NCI-H2081 treated with DMSO at 0.1 percent for 48 hours (cell line): ENCODE data around the gene RHOF.
"Not testable (repeated sequence)": the region's sequence is repeated elsewhere in the genome, so short reads cannot be mapped to it uniquely, and the experiment has no call there.

Experiments used
- DNase-seq: peaks from one replicate; lab custom pipeline; 2025; lab: John Stamatoyannopoulos, UW

Gene RHOF

GRCh38 chr12:121791671-121792551 is 1.6 kb downstream of the RHOF start:
- DNase-seq, result no peak

DNA sequence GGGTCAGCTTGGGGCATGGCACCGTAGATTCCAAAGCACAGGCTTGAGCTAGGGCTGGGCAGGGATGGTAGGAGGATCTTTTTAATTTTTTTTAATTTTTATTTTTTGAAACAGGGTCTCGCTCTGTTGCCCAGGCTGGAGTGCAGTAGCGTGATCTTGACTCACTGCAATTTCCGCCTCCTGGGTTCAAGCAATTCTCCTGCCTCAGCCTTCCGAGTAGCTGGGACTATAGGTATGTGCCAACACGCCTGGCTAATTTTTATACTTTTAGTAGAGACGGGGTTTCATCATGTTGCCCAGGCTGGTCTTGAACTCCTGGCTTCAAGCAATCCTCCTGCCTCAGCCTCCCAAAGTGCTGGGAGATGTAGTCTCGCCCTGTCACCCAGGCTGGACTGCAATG is 2.7 kb downstream of the RHOF start:
- DNase-seq, result not testable (repeated sequence)

GRCh38 chr12:121789800-121790728 is 3.4 kb downstream of the RHOF start:
- no peak for DNase-seq

DNA sequence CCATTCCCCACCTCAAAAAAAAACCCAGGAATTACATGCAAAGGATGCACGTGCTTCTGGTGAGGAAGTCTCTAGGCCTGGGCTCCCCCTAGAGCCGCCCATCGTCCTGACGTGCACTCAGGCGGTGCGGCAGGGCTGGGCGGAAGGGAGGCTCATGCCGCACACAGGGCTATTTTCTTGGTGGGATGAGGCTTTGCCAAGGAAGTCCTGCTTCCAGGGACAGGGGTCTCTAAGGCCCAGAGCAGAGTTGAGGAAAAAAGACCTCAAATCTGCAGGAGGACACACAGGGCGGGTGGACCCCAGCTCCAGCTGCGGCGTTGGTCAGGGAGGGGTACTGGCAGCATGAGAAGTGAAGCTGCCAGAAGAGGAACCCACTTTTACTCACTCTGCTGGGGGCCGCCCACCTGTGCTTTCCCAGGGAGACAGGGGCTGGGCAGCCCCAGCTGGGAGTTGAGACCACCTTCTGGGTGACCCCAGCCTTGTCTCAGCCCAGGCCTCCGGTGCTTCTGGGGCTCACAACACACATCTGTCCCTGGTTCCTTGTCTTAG is 4.2 kb downstream of the RHOF start:
- no peak for DNase-seq

GRCh38 chr12:121788176-121788818 is 5.2 kb downstream of the RHOF start:
- DNase-seq, result no peak

- no peak for DNase-seq
These were observed 6.1 kb downstream of the RHOF start for GRCh38 chr12:121787063-121788025.

GRCh38 chr12:121786440-121786825 is 7.1 kb downstream of the RHOF start:
- DNase-seq, result no peak

GRCh38 chr12:121784460-121784859 is 9.0 kb downstream of the RHOF start:
- no peak for DNase-seq

DNA sequence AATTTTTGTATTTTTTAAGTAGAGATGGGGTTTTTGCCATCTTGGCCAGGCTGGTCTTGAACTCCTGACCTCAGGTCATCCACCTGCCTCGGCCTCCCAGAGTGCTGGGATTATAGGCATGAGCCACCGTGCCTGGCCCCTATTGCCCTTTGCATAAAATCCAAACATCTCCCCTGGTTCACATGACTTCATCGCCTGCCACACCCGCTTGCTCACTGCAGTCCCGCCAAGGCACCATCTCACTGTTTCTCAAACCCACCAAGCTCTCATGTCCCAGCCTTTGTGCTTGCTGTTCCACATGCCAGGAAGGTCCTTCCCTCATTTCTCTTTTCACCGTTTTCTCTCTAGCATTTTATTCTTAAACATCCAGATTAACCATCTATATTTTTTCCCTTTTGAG is 9.7 kb downstream of the RHOF start:
- DNase-seq, result no peak

DNA sequence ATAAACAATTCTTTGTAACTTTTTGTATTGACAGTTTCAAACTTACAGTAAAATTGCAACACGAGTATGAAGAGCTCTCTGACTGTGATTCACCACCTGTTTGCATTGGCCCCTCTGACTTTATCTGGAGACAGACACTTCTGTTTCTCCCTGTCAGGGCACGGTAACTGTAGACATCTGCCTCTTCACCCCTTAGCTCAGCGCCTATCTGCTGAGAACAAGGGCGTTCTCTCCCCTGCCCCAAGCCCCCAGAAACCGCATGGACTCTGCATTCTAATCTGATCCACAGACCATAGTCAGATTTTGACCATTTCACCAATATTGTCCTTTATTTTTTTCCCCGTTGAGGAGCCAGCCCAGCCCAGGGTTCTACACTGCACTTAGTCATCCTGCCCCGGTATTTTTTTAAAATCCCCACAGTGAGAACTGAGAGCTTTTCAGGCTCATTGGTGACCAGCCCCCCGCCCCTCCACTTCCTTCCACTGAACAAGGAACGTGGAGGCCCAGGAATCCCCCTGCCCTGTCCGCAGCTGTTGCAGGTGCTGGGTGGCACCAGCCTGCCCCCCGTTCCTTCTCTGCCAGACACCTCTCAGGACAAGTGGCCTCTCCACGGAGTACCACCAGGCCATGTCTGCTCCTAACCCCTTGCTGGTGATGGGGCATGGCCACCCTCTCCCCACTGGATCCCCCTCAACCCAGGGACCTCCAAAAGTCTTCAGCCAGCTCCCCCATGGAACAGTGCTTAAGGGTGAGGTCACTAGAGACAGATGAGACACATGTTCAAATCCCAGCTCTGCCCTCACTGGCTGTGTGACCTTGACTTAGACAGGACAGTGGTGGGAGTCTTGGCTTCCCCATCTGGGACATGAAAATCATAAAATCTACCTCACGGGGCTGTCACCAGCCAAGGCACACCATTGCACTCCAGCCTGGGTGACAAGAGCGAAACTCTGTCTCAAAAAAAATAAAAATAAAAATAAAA is 11.2 kb downstream of the RHOF start:
- no peak for DNase-seq

DNA sequence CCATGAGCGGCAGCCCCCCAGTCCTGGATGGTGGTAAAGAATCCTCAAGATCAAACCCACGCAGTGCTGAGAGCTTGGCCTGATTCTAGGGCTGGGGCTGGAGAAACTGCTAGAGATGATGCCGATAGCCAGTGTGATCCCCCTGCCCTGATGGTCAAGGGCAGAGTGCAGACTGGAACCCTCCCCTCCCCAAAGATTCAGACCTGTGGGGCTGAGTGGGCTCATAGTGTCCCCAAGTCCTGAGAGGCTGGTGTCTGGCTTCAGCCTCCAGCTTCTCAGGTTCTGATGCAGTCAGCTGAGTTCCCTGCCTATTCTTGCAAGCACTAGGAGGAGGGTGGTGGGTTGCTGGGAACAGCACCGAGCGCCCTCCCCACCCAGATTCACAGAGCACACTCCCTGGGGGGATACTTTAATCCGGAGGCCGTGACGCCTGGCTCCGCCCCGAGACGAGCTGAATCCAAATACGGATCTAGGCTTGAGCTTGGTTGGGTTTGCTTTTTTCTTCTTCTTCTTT is 11.9 kb downstream of the RHOF start:
- DNase-seq, result no peak

GRCh38 chr12:121780429-121780828 is 13.1 kb downstream of the RHOF start:
- DNase-seq, result no peak

GRCh38 chr12:121779422-121779895 is 14.0 kb downstream of the RHOF start:
- no peak for DNase-seq

DNA sequence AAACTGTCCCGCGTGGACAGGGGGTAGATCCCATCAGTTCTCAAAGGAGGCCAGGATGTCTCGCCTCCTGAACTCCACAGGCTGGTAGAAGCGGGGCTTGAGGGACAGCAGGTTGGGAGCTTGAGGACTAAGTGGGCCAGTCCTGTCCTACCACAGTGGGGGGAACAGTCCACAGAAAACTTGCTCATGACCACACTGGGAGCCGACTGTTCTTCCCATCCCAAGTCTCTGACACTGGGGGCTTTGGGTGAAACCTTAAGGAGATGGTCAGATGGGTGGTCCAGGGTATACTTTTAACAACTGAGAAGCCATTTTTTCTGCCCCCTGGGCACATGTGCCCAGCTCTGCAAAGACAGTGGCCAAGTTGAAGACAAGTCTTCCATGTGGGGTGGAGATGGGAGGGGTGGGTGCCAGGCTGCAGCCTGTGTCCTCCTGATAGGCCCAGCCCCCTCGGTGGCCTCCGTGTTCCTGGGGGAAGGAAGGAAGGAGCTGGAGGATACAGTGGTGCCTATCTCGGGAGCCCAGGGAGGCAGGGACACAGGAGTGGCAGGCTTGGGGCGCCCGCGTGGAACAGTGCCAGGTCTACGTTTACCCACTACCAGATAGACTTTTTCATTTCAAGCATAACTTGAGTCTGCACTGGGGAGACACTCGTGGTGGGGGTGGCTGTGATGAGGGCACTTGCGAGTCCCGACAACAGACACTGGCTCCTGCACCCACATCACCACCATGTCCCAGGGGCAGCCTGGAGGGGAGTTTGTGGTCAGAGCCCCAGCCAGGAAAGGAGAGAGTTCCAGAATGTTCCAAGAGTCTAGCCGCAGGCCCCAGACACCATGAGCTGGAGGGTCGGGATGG is 14.7 kb downstream of the RHOF start:
- DNase-seq, result no peak

DNA sequence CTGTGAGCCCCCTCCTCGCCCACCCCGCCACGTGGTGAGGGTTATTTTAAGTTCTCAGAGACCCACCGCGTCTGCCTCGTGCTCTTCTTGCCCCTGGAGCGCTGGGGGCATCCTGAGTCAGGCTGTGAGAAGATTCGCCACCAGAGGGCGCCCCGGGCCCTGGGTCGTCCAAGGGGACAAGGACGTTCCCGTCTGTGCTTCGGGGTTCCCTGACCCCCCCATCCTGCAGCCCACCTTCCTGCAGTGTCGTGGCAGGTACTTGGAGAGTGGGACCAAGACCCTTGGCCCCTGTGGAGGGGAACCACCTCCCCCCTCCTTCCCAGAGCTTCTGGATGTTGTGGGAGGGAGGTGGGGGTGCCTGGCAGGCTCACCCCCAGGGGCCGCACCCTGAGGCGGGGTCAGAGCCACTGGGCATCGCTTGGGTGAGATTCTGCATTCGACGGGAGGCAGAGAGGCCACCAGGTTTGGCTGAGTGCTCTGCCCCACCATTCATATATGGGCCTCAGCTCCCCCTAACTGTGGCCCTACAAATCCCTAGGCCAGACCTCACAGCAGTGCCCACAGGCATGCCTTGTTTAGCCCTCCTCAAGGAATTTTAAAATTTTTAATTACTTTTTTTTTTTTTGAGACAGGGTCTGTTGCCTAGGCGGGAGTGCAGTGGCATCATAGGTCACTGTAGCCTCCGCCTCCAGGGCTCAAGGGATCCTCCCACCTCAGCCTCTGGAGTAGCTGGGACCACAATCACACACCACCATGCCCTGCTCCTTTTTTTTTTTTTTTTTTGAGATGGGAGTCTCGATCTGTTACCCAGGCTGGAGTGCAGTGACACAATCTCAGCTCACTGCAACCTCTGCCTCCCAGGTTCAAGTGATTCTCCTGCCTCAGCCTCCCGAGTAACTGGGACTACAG is 17.0 kb downstream of the RHOF start:
- no peak for DNase-seq

DNA sequence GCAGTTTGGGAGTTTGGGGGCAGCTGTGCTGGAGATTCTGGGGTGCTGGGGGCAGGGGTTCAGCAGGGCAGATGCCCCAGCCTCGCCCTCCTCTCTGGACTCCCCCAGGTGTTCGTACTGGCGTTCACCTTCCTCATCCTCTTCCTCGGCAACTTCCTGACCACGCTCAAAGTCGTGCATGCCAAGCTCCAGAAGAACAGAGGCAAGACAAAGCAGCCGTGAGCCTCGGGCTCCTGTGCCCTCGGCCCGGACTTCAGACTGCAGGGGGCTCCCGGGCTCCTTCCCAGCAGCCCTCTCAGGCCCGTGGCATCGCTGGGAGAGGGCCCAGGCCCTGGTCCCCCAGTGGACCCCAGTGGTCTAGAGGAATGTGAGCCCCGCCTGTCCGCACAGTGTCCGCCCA is 18.0 kb downstream of the RHOF start:
- no peak for DNase-seq

GRCh38 chr12:121774968-121775474 is 18.5 kb downstream of the RHOF start:
- DNase-seq, result no peak
